AG09309 (cell line): ENCODE data around the gene PLAAT1.

Source experiments
- DNase-seq: peaks from one replicate; pipeline ENCODE4 v3.0.0-alpha.2; 2010; ENCODE audit warnings: low read depth
- H3K4me3 ChIP-seq: 2 replicates; pipeline ENCODE4 v1.5.1; 2011; ENCODE audit warnings: mild to moderate bottlenecking, low read depth, low read length, moderate library complexity; ENCODE audit not compliant: control insufficient read depth
- TF ChIP-seq, protein P1 (sequence below): IDR thresholded peaks from 2 replicates; pipeline ENCODE4 v1.5.1; 2011; ENCODE audit warnings: mild to moderate bottlenecking, low read depth, low read length, inconsistent platforms; ENCODE audit not compliant: insufficient read depth, control insufficient read depth; ENCODE audit errors: missing control alignments

Gene PLAAT1

DNA sequence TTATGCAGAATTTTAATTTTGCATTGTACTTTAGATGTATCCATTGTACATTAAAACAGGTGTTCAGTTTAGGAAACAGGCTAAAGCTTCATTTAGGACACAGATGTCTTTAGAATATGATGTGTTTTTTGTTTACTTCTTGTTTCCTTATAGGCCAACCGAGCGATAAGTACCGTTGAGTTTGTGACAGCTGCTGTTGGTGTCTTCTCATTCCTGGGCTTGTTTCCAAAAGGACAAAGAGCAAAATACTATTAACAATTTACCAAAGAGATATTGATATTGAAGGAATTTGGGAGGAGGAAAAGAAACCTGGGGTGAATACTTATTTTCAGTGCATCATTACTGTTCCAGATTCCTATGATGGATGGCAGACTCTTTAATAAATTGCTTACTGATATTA, 29.4 kb downstream of the PLAAT1 start:
- H3K4me3 ChIP-seq: no peak overlapping the region
- DNase-seq: no peak
- TF ChIP-seq, protein P1, sequence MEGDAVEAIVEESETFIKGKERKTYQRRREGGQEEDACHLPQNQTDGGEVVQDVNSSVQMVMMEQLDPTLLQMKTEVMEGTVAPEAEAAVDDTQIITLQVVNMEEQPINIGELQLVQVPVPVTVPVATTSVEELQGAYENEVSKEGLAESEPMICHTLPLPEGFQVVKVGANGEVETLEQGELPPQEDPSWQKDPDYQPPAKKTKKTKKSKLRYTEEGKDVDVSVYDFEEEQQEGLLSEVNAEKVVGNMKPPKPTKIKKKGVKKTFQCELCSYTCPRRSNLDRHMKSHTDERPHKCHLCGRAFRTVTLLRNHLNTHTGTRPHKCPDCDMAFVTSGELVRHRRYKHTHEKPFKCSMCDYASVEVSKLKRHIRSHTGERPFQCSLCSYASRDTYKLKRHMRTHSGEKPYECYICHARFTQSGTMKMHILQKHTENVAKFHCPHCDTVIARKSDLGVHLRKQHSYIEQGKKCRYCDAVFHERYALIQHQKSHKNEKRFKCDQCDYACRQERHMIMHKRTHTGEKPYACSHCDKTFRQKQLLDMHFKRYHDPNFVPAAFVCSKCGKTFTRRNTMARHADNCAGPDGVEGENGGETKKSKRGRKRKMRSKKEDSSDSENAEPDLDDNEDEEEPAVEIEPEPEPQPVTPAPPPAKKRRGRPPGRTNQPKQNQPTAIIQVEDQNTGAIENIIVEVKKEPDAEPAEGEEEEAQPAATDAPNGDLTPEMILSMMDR: no peak

DNA sequence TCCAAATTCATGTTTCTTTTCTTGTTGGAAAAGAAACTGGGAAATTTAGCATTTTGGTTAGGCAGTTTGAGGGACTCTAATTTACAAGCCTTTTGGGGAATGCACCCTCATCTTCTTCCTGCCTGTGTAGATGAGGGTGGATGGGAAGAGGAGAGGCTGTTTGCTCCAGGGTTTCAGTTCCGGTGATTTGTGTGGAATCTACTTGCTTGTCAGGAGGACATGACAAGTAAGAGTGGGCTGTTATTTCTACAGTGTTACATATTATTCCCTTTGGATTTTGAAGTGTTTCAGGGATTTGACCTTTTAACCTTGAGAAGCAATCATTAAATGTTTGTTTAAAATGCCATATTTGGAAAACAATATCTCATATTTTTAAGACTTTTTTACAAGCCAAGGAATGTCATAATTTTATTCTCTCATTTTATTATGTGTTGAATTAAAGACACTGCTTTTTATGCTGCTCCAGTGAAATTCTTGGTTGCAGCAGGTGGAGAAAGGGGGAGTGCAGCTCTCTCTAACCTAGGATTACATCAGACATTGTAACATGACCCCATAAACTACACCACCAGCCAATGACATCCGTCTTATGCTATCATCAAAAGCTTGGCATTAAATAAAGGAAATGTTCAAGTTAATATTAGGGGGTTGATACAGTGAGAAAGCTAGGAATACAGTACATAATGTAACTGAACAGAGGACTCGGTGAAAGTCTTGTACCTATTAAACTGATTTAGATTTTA, 30.2 kb downstream of the PLAAT1 start:
- no peak overlapping the region for H3K4me3 ChIP-seq

DNA sequence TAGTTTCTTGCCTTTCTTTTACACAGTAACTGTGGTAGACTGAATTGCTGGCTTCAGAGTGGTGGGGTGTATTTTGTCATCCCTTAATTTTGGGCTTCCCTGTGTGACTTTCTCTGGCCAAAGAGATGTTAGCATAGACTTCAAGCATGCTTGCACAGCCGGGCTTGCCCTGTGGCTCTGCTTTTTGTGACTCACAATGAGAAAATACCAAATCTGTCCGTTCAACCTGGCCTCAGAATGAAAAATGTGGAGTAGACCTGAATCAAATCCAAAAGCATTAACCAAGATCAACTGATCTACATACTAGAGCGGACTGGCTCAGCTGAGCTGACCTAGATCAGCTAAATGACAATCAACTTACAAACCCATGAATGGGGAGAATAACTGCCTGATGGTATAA, 51.4 kb downstream of the PLAAT1 start:
- TF ChIP-seq, protein P1: no peak
- no peak overlapping the region for H3K4me3 ChIP-seq
- DNase-seq: no peak

More for the DNA sequence above, 30.2 kb downstream of the PLAAT1 start:
- DNase-seq: no peak
- TF ChIP-seq, protein P1: no peak

DNA sequence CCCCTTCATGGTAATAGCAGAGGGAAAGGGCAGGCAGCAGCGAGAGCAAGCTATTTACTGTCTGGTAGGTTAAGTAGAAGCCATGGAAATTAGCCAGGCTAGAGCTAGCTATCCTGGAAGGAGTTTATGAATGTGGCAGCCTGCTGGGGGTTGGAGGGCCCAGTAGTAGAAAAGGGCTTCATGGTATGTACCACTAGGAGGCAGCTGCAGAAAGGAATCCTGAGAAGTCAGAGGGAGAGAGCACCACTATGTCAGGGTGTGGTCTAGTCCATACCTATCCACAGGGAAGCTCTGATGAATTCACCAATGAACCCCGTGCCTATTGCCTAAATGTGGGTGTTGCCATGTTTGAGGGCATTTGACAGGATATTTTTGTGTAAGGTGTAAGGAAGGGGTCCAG, 55.0 kb downstream of the PLAAT1 start:
- DNase-seq: no peak
- H3K4me3 ChIP-seq: no peak overlapping the region
- TF ChIP-seq, protein P1: no peak

DNA sequence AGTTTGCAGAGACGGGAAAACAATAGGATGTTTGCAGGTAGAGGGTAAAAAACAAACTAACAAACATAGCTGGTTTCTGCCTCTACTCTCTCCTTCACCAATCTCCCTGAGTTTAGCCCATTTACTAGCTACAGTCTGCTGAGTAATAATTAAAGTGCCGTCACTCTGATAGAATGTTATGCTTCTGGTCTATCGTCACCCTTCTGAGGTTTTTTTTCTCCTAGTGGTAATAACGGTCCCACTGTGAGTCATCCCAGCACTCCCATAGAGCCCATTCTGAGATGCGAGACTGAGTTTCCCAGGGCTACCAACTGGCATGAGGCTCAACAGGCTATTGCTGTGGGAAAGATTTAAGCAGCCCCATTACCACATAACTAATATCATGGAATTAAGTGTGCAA, 56.4 kb downstream of the PLAAT1 start:
- TF ChIP-seq, protein P1: no peak
- no peak for DNase-seq
- no peak overlapping the region for H3K4me3 ChIP-seq

DNA sequence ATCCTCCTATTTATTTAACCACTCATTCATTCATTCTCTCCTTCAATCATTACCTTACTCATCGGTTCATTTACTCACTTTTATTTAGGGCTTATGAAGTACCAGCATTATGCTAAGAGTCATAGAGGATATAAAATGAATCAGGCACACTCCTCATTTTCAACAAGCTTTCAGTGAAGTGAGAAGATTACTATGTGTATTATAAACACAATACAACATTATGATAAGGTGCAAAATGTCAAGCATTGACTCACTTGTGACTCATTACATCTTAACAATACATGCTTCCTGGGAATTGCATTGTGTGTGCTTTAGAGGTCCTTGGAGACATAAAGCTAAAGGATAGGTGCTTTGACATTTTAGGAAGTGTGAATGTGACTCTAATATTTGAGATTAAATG, 60.4 kb downstream of the PLAAT1 start:
- TF ChIP-seq, protein P1: no peak
- no peak for DNase-seq
- no peak overlapping the region for H3K4me3 ChIP-seq
